ENCODE results near the gene RIC1.

DNA sequence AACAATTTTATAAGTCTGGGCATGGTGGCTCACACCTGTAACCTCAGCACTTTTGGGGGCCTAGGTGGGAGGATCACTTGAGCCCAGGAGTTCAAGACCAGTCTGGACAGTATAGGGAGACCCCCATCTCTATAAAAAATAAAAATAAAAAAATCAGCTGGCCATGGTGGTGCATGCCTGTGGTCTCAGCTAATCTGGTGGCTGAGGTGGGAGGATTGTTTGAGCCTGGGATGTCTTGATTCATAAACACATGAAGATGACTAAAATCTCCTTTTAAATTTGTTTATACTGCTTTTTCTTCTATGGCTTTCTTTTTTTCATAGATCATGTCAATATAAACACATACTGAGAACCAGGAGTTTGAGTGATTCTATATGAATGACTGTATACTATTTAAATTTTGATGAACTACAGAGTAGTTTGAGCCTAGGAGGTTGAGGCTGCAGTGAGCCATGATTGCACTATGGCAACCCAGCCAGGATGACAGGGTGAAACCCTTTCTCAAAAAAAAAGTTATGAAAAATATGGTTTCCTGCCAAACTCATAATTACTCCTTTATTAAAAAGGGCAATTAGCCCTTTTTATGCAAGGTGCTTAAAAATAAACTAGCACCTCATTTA lies 14.2 kb downstream of the RIC1 start:
- no peak for TF ChIP-seq ZNF274 (IDR thresholded peaks at IDR 0.05; ENCODE audit: borderline replicate concordance, low read depth, low read length)
- TF ChIP-seq, protein P1, sequence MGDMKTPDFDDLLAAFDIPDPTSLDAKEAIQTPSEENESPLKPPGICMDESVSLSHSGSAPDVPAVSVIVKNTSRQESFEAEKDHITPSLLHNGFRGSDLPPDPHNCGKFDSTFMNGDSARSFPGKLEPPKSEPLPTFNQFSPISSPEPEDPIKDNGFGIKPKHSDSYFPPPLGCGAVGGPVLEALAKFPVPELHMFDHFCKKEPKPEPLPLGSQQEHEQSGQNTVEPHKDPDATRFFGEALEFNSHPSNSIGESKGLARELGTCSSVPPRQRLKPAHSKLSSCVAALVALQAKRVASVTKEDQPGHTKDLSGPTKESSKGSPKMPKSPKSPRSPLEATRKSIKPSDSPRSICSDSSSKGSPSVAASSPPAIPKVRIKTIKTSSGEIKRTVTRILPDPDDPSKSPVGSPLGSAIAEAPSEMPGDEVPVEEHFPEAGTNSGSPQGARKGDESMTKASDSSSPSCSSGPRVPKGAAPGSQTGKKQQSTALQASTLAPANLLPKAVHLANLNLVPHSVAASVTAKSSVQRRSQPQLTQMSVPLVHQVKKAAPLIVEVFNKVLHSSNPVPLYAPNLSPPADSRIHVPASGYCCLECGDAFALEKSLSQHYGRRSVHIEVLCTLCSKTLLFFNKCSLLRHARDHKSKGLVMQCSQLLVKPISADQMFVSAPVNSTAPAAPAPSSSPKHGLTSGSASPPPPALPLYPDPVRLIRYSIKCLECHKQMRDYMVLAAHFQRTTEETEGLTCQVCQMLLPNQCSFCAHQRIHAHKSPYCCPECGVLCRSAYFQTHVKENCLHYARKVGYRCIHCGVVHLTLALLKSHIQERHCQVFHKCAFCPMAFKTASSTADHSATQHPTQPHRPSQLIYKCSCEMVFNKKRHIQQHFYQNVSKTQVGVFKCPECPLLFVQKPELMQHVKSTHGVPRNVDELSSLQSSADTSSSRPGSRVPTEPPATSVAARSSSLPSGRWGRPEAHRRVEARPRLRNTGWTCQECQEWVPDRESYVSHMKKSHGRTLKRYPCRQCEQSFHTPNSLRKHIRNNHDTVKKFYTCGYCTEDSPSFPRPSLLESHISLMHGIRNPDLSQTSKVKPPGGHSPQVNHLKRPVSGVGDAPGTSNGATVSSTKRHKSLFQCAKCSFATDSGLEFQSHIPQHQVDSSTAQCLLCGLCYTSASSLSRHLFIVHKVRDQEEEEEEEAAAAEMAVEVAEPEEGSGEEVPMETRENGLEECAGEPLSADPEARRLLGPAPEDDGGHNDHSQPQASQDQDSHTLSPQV (IDR thresholded peaks at IDR 0.05), result no peak
